ENCODE data around the gene CCDC102A.

Gene CCDC102A

GRCh38 chr16:57518520-57518919 is 17.9 kb downstream of the CCDC102A start:
- DNase-seq (ENCODE audit: extremely low read depth, low read depth): no peak
- TF ChIP-seq, protein P1, sequence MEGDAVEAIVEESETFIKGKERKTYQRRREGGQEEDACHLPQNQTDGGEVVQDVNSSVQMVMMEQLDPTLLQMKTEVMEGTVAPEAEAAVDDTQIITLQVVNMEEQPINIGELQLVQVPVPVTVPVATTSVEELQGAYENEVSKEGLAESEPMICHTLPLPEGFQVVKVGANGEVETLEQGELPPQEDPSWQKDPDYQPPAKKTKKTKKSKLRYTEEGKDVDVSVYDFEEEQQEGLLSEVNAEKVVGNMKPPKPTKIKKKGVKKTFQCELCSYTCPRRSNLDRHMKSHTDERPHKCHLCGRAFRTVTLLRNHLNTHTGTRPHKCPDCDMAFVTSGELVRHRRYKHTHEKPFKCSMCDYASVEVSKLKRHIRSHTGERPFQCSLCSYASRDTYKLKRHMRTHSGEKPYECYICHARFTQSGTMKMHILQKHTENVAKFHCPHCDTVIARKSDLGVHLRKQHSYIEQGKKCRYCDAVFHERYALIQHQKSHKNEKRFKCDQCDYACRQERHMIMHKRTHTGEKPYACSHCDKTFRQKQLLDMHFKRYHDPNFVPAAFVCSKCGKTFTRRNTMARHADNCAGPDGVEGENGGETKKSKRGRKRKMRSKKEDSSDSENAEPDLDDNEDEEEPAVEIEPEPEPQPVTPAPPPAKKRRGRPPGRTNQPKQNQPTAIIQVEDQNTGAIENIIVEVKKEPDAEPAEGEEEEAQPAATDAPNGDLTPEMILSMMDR (IDR thresholded peaks at IDR 0.05; ENCODE audit: low read depth, low read length): no peak

DNA sequence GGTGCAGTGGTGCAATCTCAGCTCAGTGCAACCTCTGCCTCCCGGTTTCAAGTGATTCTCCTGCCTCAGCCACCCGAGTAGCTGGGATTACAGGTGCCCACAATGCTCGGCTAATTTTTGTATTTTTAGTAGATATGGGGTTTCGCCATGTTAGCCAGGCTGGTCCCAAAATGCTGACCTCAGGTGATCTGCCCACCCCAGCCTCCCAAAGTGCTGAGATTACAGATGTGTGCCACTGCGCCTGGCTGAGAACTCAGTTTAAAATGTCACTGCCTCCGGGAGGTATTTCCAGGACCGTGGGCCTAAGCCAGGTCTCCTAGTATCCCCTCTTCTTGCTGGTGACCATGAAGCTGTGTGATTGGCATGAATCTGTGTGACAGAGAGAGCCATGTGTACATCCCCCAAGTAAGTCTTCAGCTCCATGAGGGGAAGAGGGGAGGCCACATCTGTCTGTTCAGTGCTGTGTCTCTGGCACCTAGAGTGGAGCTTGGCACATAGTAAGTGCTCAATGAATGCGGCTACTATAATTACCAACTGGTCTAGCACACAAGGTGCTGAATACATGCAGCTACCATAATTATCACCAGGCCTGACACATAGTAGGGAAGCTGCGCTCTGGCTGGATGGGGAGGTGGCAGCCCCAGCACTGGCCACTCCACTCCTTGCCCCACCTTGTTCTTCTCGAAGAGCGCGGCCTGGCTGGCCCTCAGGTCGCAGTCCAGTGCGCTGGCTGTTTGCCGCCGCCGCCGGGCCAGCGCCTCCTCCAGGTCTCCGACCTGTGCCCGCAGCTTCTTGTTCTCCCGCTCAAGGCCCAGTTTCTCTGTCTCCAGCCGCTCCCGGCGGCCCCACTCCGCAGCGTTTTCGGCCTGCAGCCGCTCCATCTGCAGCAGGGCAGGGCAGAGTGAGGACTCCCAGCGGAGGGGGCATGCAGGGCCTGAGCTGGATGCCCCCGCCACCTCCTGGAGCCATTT is 18.7 kb downstream of the CCDC102A start:
- no peak for DNase-seq (ENCODE audit: extremely low read depth, low read depth)
- TF ChIP-seq, protein P1 (IDR thresholded peaks at IDR 0.05; ENCODE audit: low read depth, low read length): no peak

DNA sequence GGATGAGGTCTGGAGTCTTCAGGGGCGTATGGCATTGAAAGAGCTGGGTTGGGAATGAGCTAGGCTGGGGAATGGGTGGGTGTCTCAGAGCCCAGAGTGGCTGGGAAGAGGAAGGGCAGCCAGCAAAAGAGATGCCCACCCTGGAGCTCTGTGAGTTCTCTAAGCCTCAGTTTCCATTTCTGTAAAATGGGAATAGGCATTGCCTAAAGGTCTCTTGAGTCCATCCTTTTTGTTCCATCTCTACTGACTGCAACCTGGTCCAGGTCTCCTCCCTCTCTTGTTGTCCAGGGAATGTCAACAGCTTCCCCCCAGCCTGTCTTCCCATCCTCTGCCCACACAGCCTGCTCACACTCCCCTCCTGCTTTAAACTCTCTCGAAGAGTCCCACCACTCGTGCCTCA is 19.6 kb downstream of the CCDC102A start:
- no peak for DNase-seq (ENCODE audit: extremely low read depth, low read depth)
- TF ChIP-seq, protein P1 (IDR thresholded peaks at IDR 0.05; ENCODE audit: low read depth, low read length): no peak

DNA sequence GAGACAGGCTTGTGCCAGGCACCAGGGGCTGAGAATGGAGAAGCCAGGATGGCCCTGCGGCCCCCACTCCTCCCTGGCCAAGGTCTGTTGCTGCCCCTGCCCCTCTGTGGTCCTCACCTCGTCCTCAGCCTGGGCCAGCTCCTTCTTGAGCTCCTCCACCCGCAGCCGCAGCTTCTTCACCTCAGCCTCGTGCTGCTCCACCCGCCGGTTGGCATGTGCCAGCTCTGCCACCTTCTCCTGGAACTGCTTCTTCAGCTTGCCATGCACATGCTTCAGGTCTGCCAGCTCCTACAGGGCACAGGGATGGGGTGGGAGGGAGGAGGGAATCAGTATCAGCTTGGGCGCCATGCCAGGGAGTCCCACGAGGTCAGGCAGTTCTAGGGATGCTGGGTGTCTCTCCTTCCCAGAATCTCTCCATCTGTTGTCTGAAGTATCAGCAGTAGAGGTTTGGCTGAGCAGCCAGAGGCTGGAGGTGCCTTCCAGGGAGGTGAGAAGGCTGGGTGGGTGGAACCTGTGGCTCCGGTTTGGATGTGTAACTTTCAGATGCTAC is 20.1 kb downstream of the CCDC102A start:
- TF ChIP-seq, protein P1 (IDR thresholded peaks at IDR 0.05; ENCODE audit: low read depth, low read length): no peak
- DNase-seq (ENCODE audit: extremely low read depth, low read depth): no peak

DNA sequence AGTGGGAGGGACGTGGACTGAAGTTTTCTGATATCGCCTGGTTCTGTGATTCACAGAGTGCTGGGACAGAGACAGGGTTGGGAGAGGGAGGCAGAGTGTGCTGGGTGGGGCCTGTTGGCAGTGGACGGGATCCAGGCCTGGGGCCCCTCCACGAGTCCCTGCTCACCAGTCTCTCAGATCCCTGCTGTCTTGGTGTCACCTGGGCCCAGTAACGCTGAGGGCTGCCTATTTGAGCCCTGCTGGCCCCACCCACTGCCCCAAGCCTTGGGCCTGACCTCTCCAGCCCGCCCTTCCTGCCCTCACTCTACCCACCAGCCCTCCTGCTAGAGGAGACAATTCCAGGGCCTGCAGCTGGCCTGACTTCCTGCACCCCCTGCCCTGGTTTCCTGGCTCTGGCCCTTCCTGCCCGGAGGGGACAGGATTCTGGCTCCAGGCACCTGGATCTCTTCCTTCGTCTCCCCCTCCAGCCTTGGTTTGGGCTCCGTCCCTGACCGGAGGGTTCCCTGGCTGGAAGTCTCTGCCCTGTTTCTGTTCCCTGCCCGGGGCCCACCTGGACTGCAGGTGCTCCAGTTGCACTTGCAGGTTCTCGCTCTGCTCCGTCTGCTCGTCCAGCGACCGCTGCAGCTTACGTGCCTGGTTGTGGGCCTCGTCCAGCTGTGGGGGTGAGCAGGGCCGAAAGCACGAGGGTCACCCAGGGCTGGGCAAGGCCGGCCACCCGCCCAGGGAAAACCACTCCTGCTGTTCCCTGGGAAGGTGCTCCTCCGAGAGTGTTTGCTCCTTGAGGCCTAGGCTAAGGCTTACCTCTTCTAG is 21.4 kb downstream of the CCDC102A start:
- DNase-seq (ENCODE audit: extremely low read depth, low read depth): no peak
- TF ChIP-seq, protein P1 (IDR thresholded peaks at IDR 0.05; ENCODE audit: low read depth, low read length): no peak

GRCh38 chr16:57514371-57514770 is 22.0 kb downstream of the CCDC102A start:
- TF ChIP-seq, protein P1 (IDR thresholded peaks at IDR 0.05; ENCODE audit: low read depth, low read length): no peak
- no peak for DNase-seq (ENCODE audit: extremely low read depth, low read depth)

Measured in AG09319 (cell line).